Liver (tissue), 9 donors: ENCODE results near the gene BTBD6. TPM values are rescaled to one million over a fixed set of nuclear protein-coding genes. Genes with fewer than 3 reads are reported as not detected.

Experiments used
- DNase-seq: peaks from one replicate; pipeline ENCODE4 v3.0.0-alpha.2; 2017; ENCODE audit warnings: low spot score
- H3K27ac ChIP-seq, 2 donors: one replicate each; pipeline ENCODE4 v1.7.0; 2013; ENCODE audit warnings: inconsistent platforms in 2 of 2, low read length in 2 of 2, control low read depth in 1 of 2, low read depth in 1 of 2, mild to moderate bottlenecking in 1 of 2
- H3K27me3 ChIP-seq, 4 donors: one replicate each; pipeline versions ENCODE4 v1.6.1 to v1.7.0; 2013; ENCODE audit warnings: low read length in 3 of 4, inconsistent platforms in 1 of 4, mild to moderate bottlenecking in 1 of 4, moderate library complexity in 1 of 4; ENCODE audit not compliant: control insufficient read depth in 4 of 4, insufficient read depth in 4 of 4
- H3K36me3 ChIP-seq, 4 donors: one replicate each; pipeline versions ENCODE4 v1.6.1 to v1.7.0; 2013; ENCODE audit warnings: low read length in 3 of 4, mild to moderate bottlenecking in 3 of 4, low read depth in 1 of 4, moderate library complexity in 1 of 4; ENCODE audit not compliant: control insufficient read depth in 4 of 4, insufficient read depth in 3 of 4
- H3K4me1 ChIP-seq, 4 donors: one replicate each; pipeline versions ENCODE4 v1.6.1 to v1.7.0; 2013; ENCODE audit warnings: low read length in 3 of 4, mild to moderate bottlenecking in 3 of 4, moderate library complexity in 1 of 4; ENCODE audit not compliant: control insufficient read depth in 4 of 4, insufficient read depth in 4 of 4
- H3K4me3 ChIP-seq, 3 donors: one replicate each; pipeline versions ENCODE4 v1.6.1 to v1.7.0; 2013; ENCODE audit warnings: low read length in 3 of 3, control low read depth in 1 of 3, low read depth in 1 of 3, mild to moderate bottlenecking in 1 of 3
- H3K9ac ChIP-seq, 2 donors: one replicate each; pipeline ENCODE4 v1.7.0; 2013; ENCODE audit warnings: low read length in 2 of 2, mild to moderate bottlenecking in 2 of 2, moderate library complexity in 2 of 2, control low read depth in 1 of 2, low read depth in 1 of 2
- H3K9me3 ChIP-seq, 4 donors: one replicate each; pipeline versions ENCODE4 v1.6.1 to v1.7.0; 2013; ENCODE audit warnings: low read length in 3 of 4; ENCODE audit not compliant: control insufficient read depth in 4 of 4
- ATF3 ChIP-seq: IDR thresholded peaks from 2 replicates; pipeline ENCODE4 v1.6.1; 2016; ENCODE audit warnings: antibody characterized with exemption
- CTCF ChIP-seq: fragments of 150-350 bp; IDR thresholded peaks from 2 replicates; pipeline ENCODE4 v1.5.1; 2017; ENCODE audit warnings: improper control_type of control experiment, low read depth, low read length; ENCODE audit not compliant: missing input control
- EGR1 ChIP-seq, 2 donors: IDR thresholded peaks; 2 replicates each; pipeline ENCODE4 v1.6.1; 2016 to 2018; ENCODE audit warnings: antibody characterized with exemption in 2 of 2, low read depth in 2 of 2
- FOXA1 ChIP-seq: IDR thresholded peaks from 2 replicates; pipeline ENCODE4 v1.6.1; 2016; ENCODE audit warnings: antibody characterized with exemption
- FOXA2 ChIP-seq: IDR thresholded peaks from 2 replicates; pipeline ENCODE4 v1.6.1; 2016; ENCODE audit warnings: antibody characterized with exemption
- GABPA ChIP-seq, 2 donors: IDR thresholded peaks in 1 of 2; conservative IDR thresholded peaks in 1 of 2; 2 replicates each; pipeline ENCODE4 v1.6.1; 2016; ENCODE audit warnings: antibody characterized with exemption in 2 of 2, mild to moderate bottlenecking in 1 of 2, moderate library complexity in 1 of 2
- HNF4A ChIP-seq, 2 donors: conservative IDR thresholded peaks; 2 replicates each; pipeline ENCODE4 v1.6.1; 2016; ENCODE audit warnings: antibody characterized with exemption in 2 of 2, mild to moderate bottlenecking in 2 of 2
- HNF4G ChIP-seq: IDR thresholded peaks from 2 replicates; pipeline ENCODE4 v1.6.1; 2016; ENCODE audit warnings: antibody characterized with exemption
- MAX ChIP-seq: IDR thresholded peaks from 2 replicates; pipeline ENCODE4 v1.6.1; 2016; ENCODE audit warnings: antibody characterized with exemption
- RAD21 ChIP-seq, 2 donors: IDR thresholded peaks; 2 replicates each; pipeline ENCODE4 v1.6.1; 2016; ENCODE audit warnings: antibody characterized with exemption in 2 of 2, mild to moderate bottlenecking in 2 of 2
- REST ChIP-seq: IDR thresholded peaks from 2 replicates; pipeline ENCODE4 v1.6.1; 2016; ENCODE audit warnings: antibody characterized with exemption, mild to moderate bottlenecking
- RXRA ChIP-seq, 2 donors: IDR thresholded peaks; 2 replicates each; pipeline ENCODE4 v1.6.1; 2017 to 2018; ENCODE audit warnings: antibody characterized with exemption in 2 of 2, mild to moderate bottlenecking in 1 of 2
- SP1 ChIP-seq: IDR thresholded peaks from 2 replicates; pipeline ENCODE4 v1.6.1; 2018; ENCODE audit warnings: antibody characterized with exemption, mild to moderate bottlenecking
- TAF1 ChIP-seq: conservative IDR thresholded peaks from 2 replicates; pipeline ENCODE4 v1.6.1; 2016; ENCODE audit warnings: antibody characterized with exemption, mild to moderate bottlenecking
- YY1 ChIP-seq: IDR thresholded peaks from 2 replicates; pipeline ENCODE4 v1.6.1; 2016; ENCODE audit warnings: antibody characterized with exemption, mild to moderate bottlenecking
- WGBS: extraction: QIAGEN DNeasy Blood & Tissue Kit; methylation state at CpG from one replicate; pipeline ENCODE4 v1.1.7; 2013; 5-methylcytosine and 5-hydroxymethylcytosine counted together
- polyA plus RNA-seq, 2 donors: library from polyadenylated mRNA; stranded (reverse) in 1 of 2; unstranded in 1 of 2; fragments of 200-250 nt in 1 of 2; fragments of >200 nt in 1 of 2; fragmentation: Nextera tagmentation in 1 of 2; extraction: Ambion mirVana in 1 of 2; gene quantifications; one replicate each; pipeline versions ENCODE4 v1.2.1 to v1.2.3, GENCODE V29; 2013 to 2015
- total RNA-seq, 2 donors: library from RNA; depleted of rRNA; stranded (reverse); fragments of >200 nt; gene quantifications; one replicate each; pipeline ENCODE4 v1.2.3, GENCODE V29; 2014
- donor health status: healthy.
- donor health status: healthy.
- donor health status: healthy.
- donor health status: healthy.
- donor health status: healthy.

The BTBD6 gene
- total and polyA plus RNA-seq, 4 donors: 5.8 to 18.1 (median 16.7) TPM

GRCh38 chr14:105268736-105269354 is 20.5 kb downstream of the BTBD6 start (continued):
- TF ChIP-seq ATF3 (no peak), HNF4G (no peak), HNF4A (conservative IDR thresholded peaks at IDR 0.05) (no peak), SP1 (no peak), EGR1 (IDR thresholded peaks at IDR 0.05; ENCODE audit: low read depth in 2 of 2) (no peak), TAF1 (no peak), MAX (no peak)

GRCh38 chr14:105269405-105269804 is 21.1 kb downstream of the BTBD6 start:
- Histone ChIP-seq H3K4me3 (no peak overlapping the region), H3K9ac (no peak overlapping the region), H3K9me3 (no peaks in the 10 kb centered on the region), H3K27ac (no peak overlapping the region), H3K27me3 (no peaks in the 10 kb centered on the region), H3K4me1 (peaks cover 0 to 2% (median under 1%) of the 10 kb centered on the region in 4 donors), H3K36me3 (peaks cover 0 to 6% (median 1%) of the 10 kb centered on the region in 4 donors)
- WGBS: 93% methylated on average over 11 of the region's 11 CpGs
- no peak for DNase-seq
- TF ChIP-seq SP1: no peak
- TF ChIP-seq RAD21 (IDR thresholded peaks at IDR 0.05): no peak
- TF ChIP-seq ATF3: no peak
- no peak for TF ChIP-seq HNF4A (conservative IDR thresholded peaks at IDR 0.05)
- no peak for TF ChIP-seq GABPA (IDR thresholded peaks at IDR 0.05 in 1 of 2, conservative IDR thresholded peaks at IDR 0.05 in 1 of 2)
- no peak for TF ChIP-seq RXRA (IDR thresholded peaks at IDR 0.05)
- TF ChIP-seq HNF4G: no peak
- TF ChIP-seq CTCF: no peak
- TF ChIP-seq EGR1 (IDR thresholded peaks at IDR 0.05; ENCODE audit: low read depth in 2 of 2): no peak
- no peak for TF ChIP-seq YY1
- no peak for TF ChIP-seq REST
- no peak for TF ChIP-seq FOXA1
- TF ChIP-seq FOXA2: no peak
